Measurements from ENCODE around the gene POC1B. TPM values are rescaled to one million over a fixed set of nuclear protein-coding genes. Genes with fewer than 3 reads are reported as not detected.
A peak's percentile ranks its signal among the peaks of the same experiment; 100 is the strongest.

POC1B gene
- polyA plus RNA-seq, 1 donor (not counting 4 experiments of a cell fraction or from before 2014, with no cell fraction given), result 16.4 TPM

GRCh38 chr12:89450907-89451306, 74.9 kb downstream of the POC1B start:
- H2AFZ ChIP-seq (ENCODE audit: control insufficient read depth, low read length), result peak overlapping the region; percentile 73
- H3K4me2 ChIP-seq (ENCODE audit: control insufficient read depth, extremely low read depth, insufficient read depth, low read depth, low read length), result no peak overlapping the region
- dilution Hi-C loops (cut with MboI; ENCODE audit: extremely low pct_ligation_motif_present, low sequenced_read_pairs), result loop anchor here (25.0 kb wide), 1 partner anchor 389 kb away; no protein-coding TSS in a partner anchor
- no peak for TF ChIP-seq CTCF (optimal IDR thresholded peaks at IDR 0.05 in 1 of 3, IDR thresholded peaks at IDR 0.05 in 1 of 3, conservative IDR thresholded peaks at IDR 0.05 in 1 of 3; ENCODE audit: extremely low read depth in 1 of 3, insufficient read depth in 2 of 3, low read length in 3 of 3)
- TF ChIP-seq EZH2 (IDR thresholded peaks at IDR 0.05; ENCODE audit: low read length), result no peak
- H4K20me1 ChIP-seq (ENCODE audit: control insufficient read depth, extremely low read depth, insufficient read depth, low read length), result no peaks in the 10 kb centered on the region
- H3K27me3 ChIP-seq (ENCODE audit: control insufficient read depth, extremely low read depth, insufficient read depth, low read length), result no peaks in the 10 kb centered on the region
- H3K4me1 ChIP-seq (ENCODE audit: control insufficient read depth, extremely low read depth, insufficient read depth, low read length), result peaks cover 28% of the 10 kb centered on the region
- FAIRE-seq, result no peak
- DNase-seq (ENCODE audit: low read depth, low spot score), result no peak
- no peak overlapping the region for H3K4me3 ChIP-seq (ENCODE audit: control insufficient read depth in 2 of 3, extremely low read depth in 1 of 3, insufficient read depth in 2 of 3, low read depth in 1 of 3, low read length in 3 of 3)
- no peaks in the 10 kb centered on the region for H3K9me3 ChIP-seq (ENCODE audit: control insufficient read depth, low read depth, low read length)
- no peak overlapping the region for H3K27ac ChIP-seq (ENCODE audit: control insufficient read depth, insufficient read depth, low read length)
- no peak overlapping the region for H3K9ac ChIP-seq (ENCODE audit: control insufficient read depth, extremely low read depth, insufficient read depth, low read length)
- peaks cover 0 to 4% of the 10 kb centered on the region in 2 experiments for H3K36me3 ChIP-seq (ENCODE audit: control insufficient read depth in 2 of 2, extremely low read depth in 1 of 2, insufficient read depth in 2 of 2, low read length in 2 of 2)
- no peaks in the 10 kb centered on the region for H3K79me2 ChIP-seq (ENCODE audit: control insufficient read depth, insufficient read depth, low read length)
- no peaks in the 10 kb centered on the region for H3K9me1 ChIP-seq (ENCODE audit: control insufficient read depth, extremely low read depth, insufficient read depth, low read length)

- peaks cover 23% of the 10 kb centered on the region for H3K4me1 ChIP-seq (ENCODE audit: control insufficient read depth, extremely low read depth, insufficient read depth, low read length)
- H3K27ac ChIP-seq (ENCODE audit: control insufficient read depth, insufficient read depth, low read length), result no peak overlapping the region
- no peaks in the 10 kb centered on the region for H4K20me1 ChIP-seq (ENCODE audit: control insufficient read depth, extremely low read depth, insufficient read depth, low read length)
- no peak for TF ChIP-seq CTCF (optimal IDR thresholded peaks at IDR 0.05 in 1 of 3, IDR thresholded peaks at IDR 0.05 in 1 of 3, conservative IDR thresholded peaks at IDR 0.05 in 1 of 3; ENCODE audit: extremely low read depth in 1 of 3, insufficient read depth in 2 of 3, low read length in 3 of 3)
- TF ChIP-seq EZH2 (IDR thresholded peaks at IDR 0.05; ENCODE audit: low read length), result no peak
- H3K4me3 ChIP-seq (ENCODE audit: control insufficient read depth in 2 of 3, extremely low read depth in 1 of 3, insufficient read depth in 2 of 3, low read depth in 1 of 3, low read length in 3 of 3), result no peak overlapping the region
- H3K9me1 ChIP-seq (ENCODE audit: control insufficient read depth, extremely low read depth, insufficient read depth, low read length), result no peaks in the 10 kb centered on the region
- dilution Hi-C loops (cut with MboI; ENCODE audit: extremely low pct_ligation_motif_present, low sequenced_read_pairs), result no loop called here
- H3K9me3 ChIP-seq (ENCODE audit: control insufficient read depth, low read depth, low read length), result no peaks in the 10 kb centered on the region
- no peak overlapping the region for H2AFZ ChIP-seq (ENCODE audit: control insufficient read depth, low read length)
- H3K79me2 ChIP-seq (ENCODE audit: control insufficient read depth, insufficient read depth, low read length), result no peaks in the 10 kb centered on the region
- H3K36me3 ChIP-seq (ENCODE audit: control insufficient read depth in 2 of 2, extremely low read depth in 1 of 2, insufficient read depth in 2 of 2, low read length in 2 of 2), result peaks cover 0 to 4% of the 10 kb centered on the region in 2 experiments
- DNase-seq (ENCODE audit: low read depth, low spot score) (no peak), FAIRE-seq (peak; percentile 52)
- H3K27me3 ChIP-seq (ENCODE audit: control insufficient read depth, extremely low read depth, insufficient read depth, low read length), result no peaks in the 10 kb centered on the region
- no peak overlapping the region for H3K4me2 ChIP-seq (ENCODE audit: control insufficient read depth, extremely low read depth, insufficient read depth, low read depth, low read length)
- H3K9ac ChIP-seq (ENCODE audit: control insufficient read depth, extremely low read depth, insufficient read depth, low read length), result no peak overlapping the region
Observed at GRCh38 chr12:89448951-89449371, 76.9 kb downstream of the POC1B start.

Data from keratinocyte (primary cell).